Stomach (tissue), 9 donors: Measurements from ENCODE around the gene TOM1. TPM values are rescaled to one million over a fixed set of nuclear protein-coding genes. Genes with fewer than 3 reads are reported as not detected.

Experiments used
- DNase-seq, 2 donors: peaks; one replicate each; pipeline versions ENCODE4 v3.0.0 to v3.0.0-alpha.2; 2013 to 2019
- H3K27ac ChIP-seq, 5 donors: fragments of 200-600 bp in 4 of 5; sonication (generic) in 4 of 5; one replicate each; pipeline ENCODE4 v1.5.1; 2013 to 2019; ENCODE audit warnings: mild to moderate bottlenecking in 1 of 5, moderate library complexity in 1 of 5
- H3K27me3 ChIP-seq, 3 donors: fragments of 200-600 bp; sonication (generic); one replicate each; pipeline ENCODE4 v1.5.1; 2017 to 2019; ENCODE audit warnings: mixed run types in 1 of 3
- H3K36me3 ChIP-seq, 4 donors: fragments of 200-600 bp; sonication (generic); 1 replicate in 3 of 4; 2 replicates in 1 of 4; pipeline ENCODE4 v1.5.1; 2016 to 2019
- H3K4me1 ChIP-seq, 4 donors: fragments of 200-600 bp; sonication (generic); one replicate each; pipeline ENCODE4 v1.5.1; 2016 to 2019
- H3K4me3 ChIP-seq, 4 donors: fragments of 200-600 bp; sonication (generic) in 3 of 4; one replicate each; pipeline ENCODE4 v1.5.1; 2016 to 2019; ENCODE audit warnings: mild to moderate bottlenecking in 1 of 4
- H3K9me3 ChIP-seq, 4 donors: fragments of 200-600 bp; sonication (generic); one replicate each; pipeline ENCODE4 v1.5.1; 2016 to 2019
- EP300 ChIP-seq: sonication (generic); formaldehyde crosslinking; IDR thresholded peaks from one replicate; pipeline ENCODE4 v1.6.1; 2017; ENCODE audit warnings: antibody characterized with exemption
- POLR2A ChIP-seq, 4 donors: fragments of 450-650 bp; IDR thresholded peaks; one replicate each; pipeline ENCODE4 v1.6.1; 2016; ENCODE audit warnings: antibody characterized with exemption in 4 of 4, control low read depth in 2 of 4, mild to moderate bottlenecking in 1 of 4, moderate library complexity in 1 of 4
- POLR2AphosphoS5 ChIP-seq, 3 donors: sonication (generic); formaldehyde crosslinking; IDR thresholded peaks; one replicate each; pipeline ENCODE4 v1.6.1; 2016; ENCODE audit warnings: antibody characterized with exemption in 3 of 3
- WGBS, 5 donors: extraction: QIAGEN DNeasy Blood & Tissue Kit in 3 of 5; methylation state at CpG; one replicate each; pipeline versions ENCODE4 v1.1.5 to v1.1.7; 2013 to 2018; 5-methylcytosine and 5-hydroxymethylcytosine counted together
- intact Hi-C: fragments of 100-400 bp; cut with DNase I; formaldehyde crosslinking; loops from one replicate; pipeline ENCODE4 v1.15.1; 2023; ENCODE audit warnings: low total_unique reads
- polyA plus RNA-seq, 3 donors: library from polyadenylated mRNA; stranded (reverse); fragments of 200-250 nt; gene quantifications; one replicate each; pipeline ENCODE4 v1.2.3, GENCODE V29; 2013
- total RNA-seq, 5 donors: library from RNA; depleted of rRNA; stranded (reverse); fragments of >200 nt; gene quantifications; one replicate each; pipeline versions ENCODE4 v1.1.0 to v1.2.3, GENCODE V29; 2014 to 2016
- TF ChIP-seq, protein P1 (sequence below), 7 experiments: fragments of 450-650 bp in 4 of 7; fragments of 200-600 bp in 3 of 7; sonication (generic) in 3 of 7; IDR thresholded peaks; one replicate each; pipeline ENCODE4 v1.5.1; 2016 to 2019; ENCODE audit warnings: antibody characterized with exemption in 7 of 7, control low read depth in 2 of 7, mild to moderate bottlenecking in 1 of 7
- donor health status: healthy with polysubstance abuse.
- donor health status: Bipolar disorder and iron deficiency.
- donor health status: healthy.

Gene TOM1
- total and polyA plus RNA-seq, 8 donors = 17.3 to 150 (median 40.5) TPM

DNA sequence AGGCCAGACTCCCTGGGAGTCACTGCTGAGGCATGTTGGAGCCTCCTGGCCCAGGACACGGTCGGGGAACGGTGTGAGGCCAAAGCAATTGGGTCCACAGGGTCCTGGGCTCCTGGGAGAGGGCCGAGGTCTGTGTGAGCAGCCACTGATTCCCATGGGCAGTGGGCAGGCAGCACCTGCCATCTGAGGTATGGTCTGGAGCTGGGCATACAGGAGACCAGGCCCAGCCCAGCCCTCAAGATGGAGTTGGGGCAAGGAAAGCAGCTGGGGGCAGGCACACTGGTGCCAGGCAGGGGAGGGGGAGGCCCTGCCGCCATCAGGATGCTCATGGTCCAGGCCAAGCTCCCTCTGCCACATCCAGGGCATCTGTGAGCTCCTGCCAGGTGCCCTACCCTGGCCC lies 49.0 kb downstream of the TOM1 start:
- no peak for DNase-seq
- Histone ChIP-seq H3K4me3 (no peak overlapping the region), H3K27me3 (no peaks in the 10 kb centered on the region), H3K9me3 (no peaks in the 10 kb centered on the region), H3K36me3 (peaks cover 23 to 50% (median 50%) of the 10 kb centered on the region in 4 donors), H3K4me1 (peaks cover 20 to 43% (median 28%) of the 10 kb centered on the region in 4 donors), H3K27ac (no peak overlapping the region)
- 59 to 100% (median 85%) methylated on average over 1 to 5 of the region's 5 CpGs for WGBS, 5 donors
- intact Hi-C loops = no loop called here
- no peak for TF ChIP-seq POLR2A (IDR thresholded peaks at IDR 0.05)
- TF ChIP-seq POLR2AphosphoS5 (IDR thresholded peaks at IDR 0.05) = no peak
- no peak for TF ChIP-seq EP300
- TF ChIP-seq, protein P1, sequence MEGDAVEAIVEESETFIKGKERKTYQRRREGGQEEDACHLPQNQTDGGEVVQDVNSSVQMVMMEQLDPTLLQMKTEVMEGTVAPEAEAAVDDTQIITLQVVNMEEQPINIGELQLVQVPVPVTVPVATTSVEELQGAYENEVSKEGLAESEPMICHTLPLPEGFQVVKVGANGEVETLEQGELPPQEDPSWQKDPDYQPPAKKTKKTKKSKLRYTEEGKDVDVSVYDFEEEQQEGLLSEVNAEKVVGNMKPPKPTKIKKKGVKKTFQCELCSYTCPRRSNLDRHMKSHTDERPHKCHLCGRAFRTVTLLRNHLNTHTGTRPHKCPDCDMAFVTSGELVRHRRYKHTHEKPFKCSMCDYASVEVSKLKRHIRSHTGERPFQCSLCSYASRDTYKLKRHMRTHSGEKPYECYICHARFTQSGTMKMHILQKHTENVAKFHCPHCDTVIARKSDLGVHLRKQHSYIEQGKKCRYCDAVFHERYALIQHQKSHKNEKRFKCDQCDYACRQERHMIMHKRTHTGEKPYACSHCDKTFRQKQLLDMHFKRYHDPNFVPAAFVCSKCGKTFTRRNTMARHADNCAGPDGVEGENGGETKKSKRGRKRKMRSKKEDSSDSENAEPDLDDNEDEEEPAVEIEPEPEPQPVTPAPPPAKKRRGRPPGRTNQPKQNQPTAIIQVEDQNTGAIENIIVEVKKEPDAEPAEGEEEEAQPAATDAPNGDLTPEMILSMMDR (IDR thresholded peaks at IDR 0.05) = no peak

DNA sequence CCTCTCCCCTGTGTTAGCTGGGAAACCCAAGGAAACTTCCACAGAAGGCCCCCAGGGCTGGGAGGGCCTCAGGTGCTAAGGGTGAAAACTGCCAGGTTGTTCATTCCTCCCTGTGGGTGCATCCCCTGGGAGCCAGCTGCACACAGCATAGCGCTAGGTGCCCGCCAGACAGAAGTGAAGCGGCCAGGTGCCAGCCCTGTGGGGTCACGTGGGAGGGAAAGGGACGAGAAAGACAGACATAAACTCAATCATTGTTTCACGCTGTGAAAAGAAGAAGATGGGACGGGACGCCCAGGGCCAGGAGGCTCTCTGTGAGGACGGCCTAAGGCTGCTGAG lies 49.6 kb downstream of the TOM1 start:
- Histone ChIP-seq H3K4me3 (no peak overlapping the region), H3K4me1 (peaks cover 20 to 48% (median 28%) of the 10 kb centered on the region in 4 donors), H3K27ac (no peak overlapping the region), H3K36me3 (peaks cover 17 to 44% (median 44%) of the 10 kb centered on the region in 4 donors), H3K9me3 (no peaks in the 10 kb centered on the region), H3K27me3 (no peaks in the 10 kb centered on the region)
- TF ChIP-seq POLR2AphosphoS5 (IDR thresholded peaks at IDR 0.05) (no peak), EP300 (no peak), POLR2A (IDR thresholded peaks at IDR 0.05) (no peak)
- TF ChIP-seq, protein P1 (IDR thresholded peaks at IDR 0.05) = no peak
- WGBS, 5 donors = 60 to 79% (median 69%) methylated on average over 9 of the region's 9 CpGs
- intact Hi-C loops = no loop called here
- DNase-seq = peak in 1 of 2 donors; percentile 32

DNA sequence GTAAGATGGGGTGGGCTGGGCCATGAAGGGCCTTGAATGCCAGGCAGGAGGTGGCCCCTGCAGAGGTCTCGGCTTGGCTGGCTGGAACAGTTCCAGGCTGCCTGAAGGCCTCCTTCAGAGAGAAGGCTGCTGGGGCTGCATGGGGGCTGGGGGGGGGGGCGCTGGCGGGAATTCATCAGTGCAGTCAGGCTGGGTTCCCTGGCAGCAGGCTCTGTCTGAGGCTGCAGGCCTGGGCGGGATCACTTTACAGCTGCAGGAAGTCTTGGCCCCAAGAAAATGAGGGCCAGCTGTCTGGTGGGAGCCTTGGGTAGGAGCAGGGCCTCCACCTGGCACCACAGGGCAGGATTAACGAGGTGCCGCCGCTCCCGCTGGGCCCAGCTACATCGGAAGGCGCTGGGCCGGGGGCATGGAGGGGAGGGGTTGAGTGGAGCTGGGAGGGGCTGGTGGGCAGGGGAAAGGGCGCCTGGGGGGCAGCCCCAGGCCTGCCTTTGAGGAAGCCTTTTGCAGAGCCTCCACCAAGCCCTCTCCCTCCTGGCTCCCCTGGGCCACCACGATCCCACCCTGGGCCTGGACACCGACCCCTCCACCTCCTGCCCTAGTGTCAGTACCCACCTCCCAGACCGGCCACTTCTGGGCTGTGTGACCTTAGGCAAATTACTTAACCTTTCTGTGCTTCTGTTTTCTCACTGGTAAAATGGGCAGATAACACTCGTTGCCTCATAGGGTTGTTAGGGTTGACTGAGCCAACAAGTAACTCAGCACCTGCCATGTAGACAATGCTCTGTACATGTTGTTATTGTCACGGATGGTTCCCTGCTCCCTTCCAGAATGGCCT lies 50.2 kb downstream of the TOM1 start:
- H3K4me3 ChIP-seq = no peak overlapping the region
- WGBS, 5 donors = 49 to 56% (median 53%) methylated on average over 13 to 17 of the region's 17 CpGs
- H3K36me3 ChIP-seq = peaks cover 12 to 38% (median 38%) of the 10 kb centered on the region in 4 donors
- peak in 1 of 2 donors; percentile 61 for DNase-seq
- no peaks in the 10 kb centered on the region for H3K27me3 ChIP-seq
- peaks cover 20 to 48% (median 28%) of the 10 kb centered on the region in 4 donors for H3K4me1 ChIP-seq
- no peak for TF ChIP-seq POLR2AphosphoS5 (IDR thresholded peaks at IDR 0.05)
- intact Hi-C loops = loop anchor here (5.0 kb wide), 1 partner anchor 232 kb away; no protein-coding TSS in a partner anchor
- no peaks in the 10 kb centered on the region for H3K9me3 ChIP-seq
- peak overlapping the region in 4 of 5 donors; percentile 61 to 87 (median 82) for H3K27ac ChIP-seq

DNA sequence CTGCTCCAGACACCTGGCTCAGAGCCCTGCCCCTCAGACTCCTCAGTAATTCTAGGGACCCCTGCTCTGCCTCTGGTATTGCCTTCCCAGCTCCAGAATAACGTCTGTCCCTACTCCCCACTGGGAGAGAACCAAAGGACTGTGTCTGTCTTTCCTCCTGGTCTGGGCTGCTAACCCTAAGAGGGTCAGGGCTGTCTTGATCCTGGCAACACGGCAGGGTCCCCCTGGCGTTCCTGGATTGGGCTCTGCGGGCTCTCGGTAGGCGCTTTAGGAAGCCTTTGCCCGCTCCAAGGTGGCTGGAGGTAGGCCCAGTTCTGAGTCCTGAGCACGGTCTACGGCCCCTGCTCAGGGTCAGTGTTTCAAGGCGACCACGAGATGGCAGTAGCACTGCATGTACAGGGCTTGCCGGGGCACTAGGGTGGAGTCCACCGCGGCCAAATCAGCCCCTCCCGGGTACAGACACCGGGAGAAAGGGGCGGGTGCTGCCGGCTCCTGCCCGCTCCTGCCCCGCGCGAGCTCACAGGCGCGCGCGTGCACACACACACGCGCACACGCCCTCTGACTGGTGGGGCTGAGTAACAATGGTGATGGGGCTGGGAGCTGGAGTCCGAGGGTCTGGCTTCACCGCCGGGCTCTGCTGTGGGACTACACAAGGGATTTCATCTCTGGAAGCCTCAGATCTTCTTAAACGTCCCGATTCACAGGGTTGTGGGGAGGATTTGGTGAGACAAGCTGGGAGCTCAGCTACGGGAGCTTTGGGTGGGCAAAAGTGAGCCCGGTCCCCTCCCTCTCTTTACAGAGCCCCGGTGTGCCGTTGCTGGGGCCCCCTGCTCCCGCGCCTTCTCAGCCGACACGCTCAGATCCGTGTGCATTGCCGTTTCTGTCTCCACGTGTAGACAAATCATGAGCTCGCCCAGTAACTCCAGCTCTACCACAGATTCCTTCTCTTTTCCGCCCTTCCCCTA lies 51.1 kb downstream of the TOM1 start:
- no peaks in the 10 kb centered on the region for H3K27me3 ChIP-seq
- 1 to 3% (median 1%) methylated on average over 28 to 47 of the region's 47 CpGs for WGBS, 5 donors
- intact Hi-C loops = loop anchor here (5.0 kb wide), 1 partner anchor 231 kb away; no protein-coding TSS in a partner anchor
- peak overlapping the region; percentile 50 to 57 (median 54) for H3K4me3 ChIP-seq
- DNase-seq = peak; percentile 92 to 97
- peak overlapping the region in 4 of 5 donors; percentile 61 to 87 (median 82) for H3K27ac ChIP-seq
- peaks cover 20 to 54% (median 28%) of the 10 kb centered on the region in 4 donors for H3K4me1 ChIP-seq
- H3K36me3 ChIP-seq = peaks cover 8 to 29% (median 29%) of the 10 kb centered on the region in 4 donors
- no peaks in the 10 kb centered on the region for H3K9me3 ChIP-seq
- TF ChIP-seq EP300 (no peak), POLR2A (IDR thresholded peaks at IDR 0.05) (no peak), POLR2AphosphoS5 (IDR thresholded peaks at IDR 0.05) (peak; percentile 31 to 64 (median 32))
- TF ChIP-seq, protein P1 (IDR thresholded peaks at IDR 0.05) = peak in 5 of 7 experiments; percentile 84 to 95 (median 87)
